ENCODE measurements around the gene LBH. TPM values are rescaled to one million over a fixed set of nuclear protein-coding genes. Genes with fewer than 3 reads are reported as not detected.

The LBH gene
- total RNA-seq, 1 donor from 2014 or later: 116 TPM

DNA sequence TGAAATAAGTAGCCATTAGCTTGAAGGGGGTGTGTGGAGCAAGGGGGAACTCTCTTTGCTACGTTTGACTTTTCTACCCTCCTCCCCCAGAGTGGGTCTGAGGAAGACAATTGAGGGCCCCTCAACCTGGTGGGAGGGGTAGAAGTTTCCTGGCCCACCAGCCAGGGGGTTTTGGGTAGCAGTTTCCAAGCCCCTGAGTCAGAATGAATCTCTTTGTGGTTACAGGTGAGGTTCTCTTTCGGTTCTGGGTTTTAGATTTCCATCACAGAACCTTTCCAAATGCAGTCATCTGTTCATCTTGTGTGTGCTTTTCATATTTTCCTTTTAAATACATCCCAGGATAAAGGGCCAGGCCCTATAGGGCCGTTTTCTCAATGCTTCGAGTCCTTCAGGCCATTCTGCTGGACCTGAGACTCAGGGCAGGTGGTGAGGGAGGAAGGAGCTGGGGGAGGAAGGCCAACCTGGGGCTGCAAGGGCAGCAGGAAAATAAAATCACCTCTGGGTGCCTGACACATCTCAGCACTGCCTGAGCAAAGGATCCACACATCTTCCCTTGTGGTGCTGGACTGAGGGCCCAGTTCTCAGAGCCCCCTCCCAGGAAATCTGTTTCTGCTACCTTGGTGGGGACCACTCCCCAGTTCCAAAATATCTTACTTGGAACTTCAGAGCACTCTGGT, 4.7 kb downstream of the LBH start:
- Histone ChIP-seq H3K36me3 (peaks cover 12 to 47% of the 10 kb centered on the region in 2 donors), H3K27me3 (no peaks in the 10 kb centered on the region), H3K4me1 (peaks cover 9 to 55% of the 10 kb centered on the region in 2 donors), H3K9me3 (no peaks in the 10 kb centered on the region), H3K4me3 (peak overlapping the region in 1 of 2 donors; percentile 83), H3K27ac (peak overlapping the region; percentile 75 to 82)
- TF ChIP-seq, protein P1, sequence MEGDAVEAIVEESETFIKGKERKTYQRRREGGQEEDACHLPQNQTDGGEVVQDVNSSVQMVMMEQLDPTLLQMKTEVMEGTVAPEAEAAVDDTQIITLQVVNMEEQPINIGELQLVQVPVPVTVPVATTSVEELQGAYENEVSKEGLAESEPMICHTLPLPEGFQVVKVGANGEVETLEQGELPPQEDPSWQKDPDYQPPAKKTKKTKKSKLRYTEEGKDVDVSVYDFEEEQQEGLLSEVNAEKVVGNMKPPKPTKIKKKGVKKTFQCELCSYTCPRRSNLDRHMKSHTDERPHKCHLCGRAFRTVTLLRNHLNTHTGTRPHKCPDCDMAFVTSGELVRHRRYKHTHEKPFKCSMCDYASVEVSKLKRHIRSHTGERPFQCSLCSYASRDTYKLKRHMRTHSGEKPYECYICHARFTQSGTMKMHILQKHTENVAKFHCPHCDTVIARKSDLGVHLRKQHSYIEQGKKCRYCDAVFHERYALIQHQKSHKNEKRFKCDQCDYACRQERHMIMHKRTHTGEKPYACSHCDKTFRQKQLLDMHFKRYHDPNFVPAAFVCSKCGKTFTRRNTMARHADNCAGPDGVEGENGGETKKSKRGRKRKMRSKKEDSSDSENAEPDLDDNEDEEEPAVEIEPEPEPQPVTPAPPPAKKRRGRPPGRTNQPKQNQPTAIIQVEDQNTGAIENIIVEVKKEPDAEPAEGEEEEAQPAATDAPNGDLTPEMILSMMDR (IDR thresholded peaks at IDR 0.05): no peak
- intact Hi-C loops (cut with DNase I): loop anchor here (5.0 kb wide), 1 partner anchor 126 kb away; no protein-coding TSS in a partner anchor
- DNase-seq (ENCODE audit: low spot score in 2 of 2): no peak

DNA sequence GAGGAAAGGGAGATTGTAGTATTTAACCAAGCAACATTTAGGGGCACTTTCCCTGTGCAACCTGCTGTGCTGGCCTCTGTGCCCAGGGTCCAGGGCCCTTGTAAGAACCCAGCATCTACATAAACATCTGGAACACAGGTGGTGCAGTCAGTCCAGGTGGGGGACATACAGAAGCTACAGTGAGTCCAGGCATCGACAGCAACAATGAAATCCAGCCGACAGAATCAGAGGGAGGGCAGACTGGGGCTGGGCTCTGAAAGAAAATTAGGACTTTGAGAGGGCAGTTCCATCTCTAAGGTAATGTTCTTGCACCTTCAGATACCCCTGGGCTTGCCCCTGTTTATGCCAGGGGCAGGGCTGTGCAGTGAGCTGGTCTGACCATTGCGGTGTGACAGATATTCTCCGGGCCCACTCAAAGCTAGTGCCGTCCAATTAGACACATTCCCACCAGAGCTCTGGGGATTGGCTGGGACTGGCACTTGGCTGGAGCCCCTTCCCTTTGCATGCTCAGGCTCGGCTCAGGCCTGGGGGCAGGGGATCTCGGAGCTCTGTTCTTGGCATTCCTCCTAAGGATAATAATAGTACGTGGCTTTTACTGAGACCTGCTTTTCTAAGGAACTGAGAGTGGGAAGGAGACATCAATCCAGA, 5.4 kb downstream of the LBH start:
- peak in 1 of 2 donors; percentile 77 for DNase-seq (ENCODE audit: low spot score in 2 of 2)
- intact Hi-C loops (cut with DNase I): loop anchor here (5.0 kb wide), 1 partner anchor 126 kb away; no protein-coding TSS in a partner anchor
- Histone ChIP-seq H3K4me1 (peaks cover 9 to 57% of the 10 kb centered on the region in 2 donors), H3K27me3 (no peaks in the 10 kb centered on the region), H3K4me3 (peak overlapping the region in 1 of 2 donors; percentile 83), H3K27ac (peak overlapping the region; percentile 75 to 82), H3K9me3 (no peaks in the 10 kb centered on the region), H3K36me3 (peaks cover 15 to 48% of the 10 kb centered on the region in 2 donors)
- TF ChIP-seq, protein P1 (IDR thresholded peaks at IDR 0.05): no peak

DNA sequence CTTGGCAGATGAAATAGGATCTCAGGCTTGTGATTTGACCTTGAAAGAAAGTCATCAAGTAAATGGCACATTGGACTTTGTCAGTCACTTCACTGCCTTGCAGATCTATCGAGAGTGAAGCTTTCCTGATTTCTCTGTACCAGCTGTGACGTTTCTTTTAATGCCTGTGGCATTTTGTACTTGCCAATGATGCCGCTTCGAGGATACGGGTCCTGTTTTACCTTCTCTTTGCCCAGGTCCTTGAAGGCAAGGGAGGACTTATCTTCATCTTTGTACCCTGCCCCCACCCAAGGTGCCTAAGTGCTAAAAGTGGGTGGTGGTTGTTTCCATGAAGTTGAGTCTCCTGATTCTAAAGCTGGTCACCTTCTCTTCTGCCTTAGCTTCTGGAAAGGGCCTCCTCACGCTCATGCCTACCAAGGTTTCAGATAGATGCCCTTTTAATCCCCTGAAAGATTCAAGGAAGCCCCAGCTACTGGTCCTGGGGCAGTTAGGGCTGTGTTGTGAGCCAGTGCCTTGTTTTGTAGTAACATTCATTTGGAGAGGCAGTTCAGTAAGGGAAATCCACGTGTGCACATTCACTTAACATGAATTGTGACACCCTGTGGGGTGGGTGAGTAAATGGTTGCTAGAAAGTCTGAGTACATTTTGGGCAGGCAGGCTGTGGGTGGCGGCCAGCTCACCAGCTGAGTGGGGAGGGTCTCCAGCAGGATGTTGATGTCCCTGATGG, 6.1 kb downstream of the LBH start:
- TF ChIP-seq, protein P1 (IDR thresholded peaks at IDR 0.05): no peak
- H3K27me3 ChIP-seq: no peaks in the 10 kb centered on the region
- peaks cover 15 to 48% of the 10 kb centered on the region in 2 donors for H3K36me3 ChIP-seq
- H3K4me3 ChIP-seq: peak overlapping the region; percentile 2 to 83
- no peak for DNase-seq (ENCODE audit: low spot score in 2 of 2)
- peaks cover 9 to 60% of the 10 kb centered on the region in 2 donors for H3K4me1 ChIP-seq
- H3K9me3 ChIP-seq: no peaks in the 10 kb centered on the region
- H3K27ac ChIP-seq: peak overlapping the region; percentile 75 to 82
- intact Hi-C loops (cut with DNase I): loop anchor here (5.0 kb wide), 1 partner anchor 125 kb away; no protein-coding TSS in a partner anchor

DNA sequence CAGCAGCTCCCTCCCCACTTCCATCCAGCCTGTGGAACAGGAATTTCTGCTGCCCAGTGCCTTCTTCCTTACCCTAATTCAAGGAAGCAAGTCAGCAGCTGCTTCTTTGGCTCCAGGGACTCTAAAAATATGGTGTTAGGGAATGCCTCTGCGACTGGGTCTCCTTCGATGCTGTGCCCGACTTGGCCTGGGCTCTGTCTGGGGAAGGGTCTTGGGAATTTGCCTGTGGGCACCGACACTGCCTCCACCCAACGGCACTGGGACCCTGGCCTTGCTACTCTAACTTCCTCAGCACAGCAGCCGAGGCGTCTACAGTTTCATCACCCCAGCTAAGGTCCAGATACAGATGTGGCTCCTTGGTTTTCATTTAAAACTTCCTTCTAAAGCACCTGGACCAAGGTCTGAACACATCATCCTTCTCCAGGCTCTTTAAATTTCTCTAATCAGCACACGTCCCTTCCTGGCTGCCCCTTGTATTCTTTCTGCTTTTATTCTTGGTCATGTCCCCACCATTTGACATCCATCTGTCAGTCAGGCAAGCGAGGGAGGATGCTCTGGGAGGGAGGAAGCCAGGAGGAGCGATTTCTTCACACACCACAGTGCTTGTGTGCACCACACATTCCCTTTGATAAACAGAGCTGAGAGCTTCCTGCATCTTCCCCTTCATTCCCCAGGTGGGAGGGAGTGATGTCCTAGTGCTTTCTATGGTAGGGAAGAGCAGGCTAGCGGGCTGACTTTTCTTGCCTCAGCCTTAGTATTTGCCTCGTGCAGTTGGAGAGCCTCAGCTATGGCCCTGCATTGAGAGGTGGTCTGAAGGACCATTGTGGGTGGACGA, 6.8 kb downstream of the LBH start:
- no peaks in the 10 kb centered on the region for H3K9me3 ChIP-seq
- H3K36me3 ChIP-seq: peaks cover 18 to 56% of the 10 kb centered on the region in 2 donors
- peaks cover 9 to 65% of the 10 kb centered on the region in 2 donors for H3K4me1 ChIP-seq
- TF ChIP-seq, protein P1 (IDR thresholded peaks at IDR 0.05): no peak
- intact Hi-C loops (cut with DNase I): loop anchor here (5.0 kb wide), 1 partner anchor 124 kb away; no protein-coding TSS in a partner anchor
- no peak for DNase-seq (ENCODE audit: low spot score in 2 of 2)
- peak overlapping the region; percentile 2 to 83 for H3K4me3 ChIP-seq
- peak overlapping the region; percentile 75 to 82 for H3K27ac ChIP-seq
- H3K27me3 ChIP-seq: no peaks in the 10 kb centered on the region

Data from ascending aorta (tissue), 2 donors.